ENCODE results near the gene ITGB6.
A peak's percentile ranks its signal among the peaks of the same experiment; 100 is the strongest.

Gene ITGB6

DNA sequence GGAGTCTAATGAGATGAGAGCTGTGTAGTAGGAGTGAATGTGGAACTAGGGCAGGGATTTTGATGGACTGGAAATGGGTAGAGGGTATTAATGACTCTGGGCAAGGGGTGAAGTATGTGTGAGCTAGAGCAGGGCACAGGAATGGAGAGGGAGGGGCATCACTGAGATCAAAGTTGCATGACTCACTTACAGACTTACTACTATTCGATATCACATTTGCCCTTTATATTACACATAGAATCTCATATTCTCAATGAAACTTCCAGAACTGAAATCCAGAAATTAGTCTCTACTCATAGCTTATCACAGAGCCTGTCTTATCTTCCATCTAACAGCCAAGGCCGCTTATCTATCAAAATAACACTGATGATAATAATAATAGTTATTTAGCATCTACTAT is 20.0 kb upstream of the ITGB6 start (continued):
- TF ChIP-seq ZNF8 (CRISPR knock-in tag; IDR thresholded peaks at IDR 0.05) (no peak), OSR1 (CRISPR knock-in tag; IDR thresholded peaks at IDR 0.05) (no peak), ZFP3 (CRISPR knock-in tag; IDR thresholded peaks at IDR 0.05) (no peak), ZC3H10 (CRISPR knock-in tag; IDR thresholded peaks at IDR 0.05) (no peak)
- TF ChIP-seq, protein P1, sequence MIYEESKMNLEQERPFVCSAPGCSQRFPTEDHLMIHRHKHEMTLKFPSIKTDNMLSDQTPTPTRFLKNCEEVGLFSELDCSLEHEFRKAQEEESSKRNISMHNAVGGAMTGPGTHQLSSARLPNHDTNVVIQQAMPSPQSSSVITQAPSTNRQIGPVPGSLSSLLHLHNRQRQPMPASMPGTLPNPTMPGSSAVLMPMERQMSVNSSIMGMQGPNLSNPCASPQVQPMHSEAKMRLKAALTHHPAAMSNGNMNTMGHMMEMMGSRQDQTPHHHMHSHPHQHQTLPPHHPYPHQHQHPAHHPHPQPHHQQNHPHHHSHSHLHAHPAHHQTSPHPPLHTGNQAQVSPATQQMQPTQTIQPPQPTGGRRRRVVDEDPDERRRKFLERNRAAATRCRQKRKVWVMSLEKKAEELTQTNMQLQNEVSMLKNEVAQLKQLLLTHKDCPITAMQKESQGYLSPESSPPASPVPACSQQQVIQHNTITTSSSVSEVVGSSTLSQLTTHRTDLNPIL (CRISPR knock-in tag; IDR thresholded peaks at IDR 0.05; ENCODE audit: low read depth), result no peak

DNA sequence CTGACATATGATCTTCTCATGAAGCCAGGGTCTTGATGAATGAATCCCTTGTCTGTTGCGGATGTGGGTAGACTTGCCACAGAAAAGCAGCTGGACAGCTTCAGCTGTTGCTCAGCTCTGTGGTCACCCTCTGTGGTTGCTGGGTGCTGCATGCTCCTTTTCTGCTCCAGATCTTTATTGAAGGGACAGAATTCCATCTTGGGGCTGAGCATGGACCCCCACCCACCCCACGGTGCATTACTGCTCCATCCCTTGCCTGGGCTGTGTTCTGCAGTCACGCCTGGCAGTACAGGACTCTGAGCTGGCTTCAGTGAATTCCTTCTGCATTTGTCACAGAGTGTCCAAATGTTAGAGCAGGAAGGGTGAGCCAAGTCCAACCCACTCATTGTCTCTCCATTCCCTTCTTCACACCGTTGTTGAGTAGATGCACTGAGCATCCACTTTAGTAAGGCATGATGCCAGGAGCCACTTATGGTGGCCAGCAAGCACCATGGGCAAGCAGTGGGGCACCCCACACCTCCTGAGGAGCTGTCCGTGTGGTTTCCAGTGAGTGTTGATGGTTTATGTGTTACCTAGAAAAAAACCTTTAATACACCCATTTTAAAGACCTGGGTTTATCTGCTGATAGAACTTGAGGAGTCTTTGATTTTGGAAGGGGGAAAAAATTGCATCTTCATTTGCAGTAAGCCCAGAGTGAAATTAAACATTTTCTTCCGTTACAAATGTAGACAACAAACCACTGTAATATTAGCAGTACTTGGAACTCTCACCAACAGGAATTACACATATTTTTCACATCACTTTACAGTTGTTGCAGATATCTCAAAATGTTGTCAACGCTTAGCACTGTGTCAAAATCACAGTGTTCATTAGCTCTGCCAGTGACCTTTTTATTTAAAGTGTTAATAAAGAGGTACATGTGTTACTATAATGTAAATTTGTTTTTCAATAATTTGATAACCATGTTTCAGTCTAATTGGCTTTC is 14.7 kb upstream of the ITGB6 start:
- TF ChIP-seq, protein P2, sequence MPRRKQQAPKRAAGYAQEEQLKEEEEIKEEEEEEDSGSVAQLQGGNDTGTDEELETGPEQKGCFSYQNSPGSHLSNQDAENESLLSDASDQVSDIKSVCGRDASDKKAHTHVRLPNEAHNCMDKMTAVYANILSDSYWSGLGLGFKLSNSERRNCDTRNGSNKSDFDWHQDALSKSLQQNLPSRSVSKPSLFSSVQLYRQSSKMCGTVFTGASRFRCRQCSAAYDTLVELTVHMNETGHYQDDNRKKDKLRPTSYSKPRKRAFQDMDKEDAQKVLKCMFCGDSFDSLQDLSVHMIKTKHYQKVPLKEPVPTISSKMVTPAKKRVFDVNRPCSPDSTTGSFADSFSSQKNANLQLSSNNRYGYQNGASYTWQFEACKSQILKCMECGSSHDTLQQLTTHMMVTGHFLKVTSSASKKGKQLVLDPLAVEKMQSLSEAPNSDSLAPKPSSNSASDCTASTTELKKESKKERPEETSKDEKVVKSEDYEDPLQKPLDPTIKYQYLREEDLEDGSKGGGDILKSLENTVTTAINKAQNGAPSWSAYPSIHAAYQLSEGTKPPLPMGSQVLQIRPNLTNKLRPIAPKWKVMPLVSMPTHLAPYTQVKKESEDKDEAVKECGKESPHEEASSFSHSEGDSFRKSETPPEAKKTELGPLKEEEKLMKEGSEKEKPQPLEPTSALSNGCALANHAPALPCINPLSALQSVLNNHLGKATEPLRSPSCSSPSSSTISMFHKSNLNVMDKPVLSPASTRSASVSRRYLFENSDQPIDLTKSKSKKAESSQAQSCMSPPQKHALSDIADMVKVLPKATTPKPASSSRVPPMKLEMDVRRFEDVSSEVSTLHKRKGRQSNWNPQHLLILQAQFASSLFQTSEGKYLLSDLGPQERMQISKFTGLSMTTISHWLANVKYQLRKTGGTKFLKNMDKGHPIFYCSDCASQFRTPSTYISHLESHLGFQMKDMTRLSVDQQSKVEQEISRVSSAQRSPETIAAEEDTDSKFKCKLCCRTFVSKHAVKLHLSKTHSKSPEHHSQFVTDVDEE (CRISPR knock-in tag; IDR thresholded peaks at IDR 0.05), result no peak
- TF ChIP-seq ZNF565 (CRISPR knock-in tag; conservative IDR thresholded peaks at IDR 0.05; ENCODE audit: low read depth) (no peak), OSR1 (CRISPR knock-in tag; IDR thresholded peaks at IDR 0.05) (no peak), PPARA (CRISPR knock-in tag; IDR thresholded peaks at IDR 0.05; ENCODE audit: borderline replicate concordance) (no peak), ZFP3 (CRISPR knock-in tag; IDR thresholded peaks at IDR 0.05) (0 out of 2 replicates have a peak, but pooled peaks have one; percentile 23)
- ATAC-seq, result peak; percentile 96

DNA sequence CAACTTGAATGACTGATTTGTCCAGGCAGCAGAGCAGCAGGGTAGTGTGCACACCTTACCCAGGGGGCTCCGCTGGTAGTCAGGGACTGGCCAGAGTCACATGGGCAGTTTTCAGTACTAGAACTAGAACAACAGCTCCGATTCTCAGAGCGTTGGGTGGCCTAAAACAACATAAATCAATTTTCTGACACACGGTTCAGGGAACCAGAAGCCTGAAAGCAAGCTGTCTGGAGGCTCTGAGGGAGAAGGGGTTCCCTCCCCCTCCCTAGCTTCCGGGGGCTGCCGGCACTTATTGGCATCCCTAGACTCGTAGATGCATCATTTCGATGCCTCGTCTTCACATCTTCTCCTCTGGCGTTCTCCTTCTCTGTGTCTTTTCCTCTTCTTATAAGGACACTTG is 13.4 kb upstream of the ITGB6 start:
- no peak for ATAC-seq
- TF ChIP-seq ZC3H10 (CRISPR knock-in tag; IDR thresholded peaks at IDR 0.05) (no peak), ZFP30 (CRISPR knock-in tag; IDR thresholded peaks at IDR 0.05) (no peak), ARNTL (CRISPR knock-in tag; IDR thresholded peaks at IDR 0.05; ENCODE audit: borderline replicate concordance, low read depth) (no peak), ZNF8 (CRISPR knock-in tag; IDR thresholded peaks at IDR 0.05) (no peak), BACH2 (CRISPR knock-in tag; IDR thresholded peaks at IDR 0.05; ENCODE audit: borderline replicate concordance) (no peak), ZNF70 (CRISPR knock-in tag; IDR thresholded peaks at IDR 0.05) (no peak), SNAI2 (CRISPR knock-in tag; IDR thresholded peaks at IDR 0.05) (no peak), GLIS3 (CRISPR knock-in tag; IDR thresholded peaks at IDR 0.05) (no peak), OSR1 (CRISPR knock-in tag; IDR thresholded peaks at IDR 0.05) (no peak), TCF4 (CRISPR knock-in tag; IDR thresholded peaks at IDR 0.05; ENCODE audit: borderline replicate concordance) (no peak), TOX (CRISPR knock-in tag; IDR thresholded peaks at IDR 0.05; ENCODE audit: borderline replicate concordance) (no peak), ZNF565 (CRISPR knock-in tag; conservative IDR thresholded peaks at IDR 0.05; ENCODE audit: low read depth) (no peak), ZFP3 (CRISPR knock-in tag; IDR thresholded peaks at IDR 0.05) (no peak), PPARA (CRISPR knock-in tag; IDR thresholded peaks at IDR 0.05; ENCODE audit: borderline replicate concordance) (no peak), CSDC2 (CRISPR knock-in tag; IDR thresholded peaks at IDR 0.05) (no peak), ISL1 (CRISPR knock-in tag; IDR thresholded peaks at IDR 0.05) (no peak)
- TF ChIP-seq, protein P3, sequence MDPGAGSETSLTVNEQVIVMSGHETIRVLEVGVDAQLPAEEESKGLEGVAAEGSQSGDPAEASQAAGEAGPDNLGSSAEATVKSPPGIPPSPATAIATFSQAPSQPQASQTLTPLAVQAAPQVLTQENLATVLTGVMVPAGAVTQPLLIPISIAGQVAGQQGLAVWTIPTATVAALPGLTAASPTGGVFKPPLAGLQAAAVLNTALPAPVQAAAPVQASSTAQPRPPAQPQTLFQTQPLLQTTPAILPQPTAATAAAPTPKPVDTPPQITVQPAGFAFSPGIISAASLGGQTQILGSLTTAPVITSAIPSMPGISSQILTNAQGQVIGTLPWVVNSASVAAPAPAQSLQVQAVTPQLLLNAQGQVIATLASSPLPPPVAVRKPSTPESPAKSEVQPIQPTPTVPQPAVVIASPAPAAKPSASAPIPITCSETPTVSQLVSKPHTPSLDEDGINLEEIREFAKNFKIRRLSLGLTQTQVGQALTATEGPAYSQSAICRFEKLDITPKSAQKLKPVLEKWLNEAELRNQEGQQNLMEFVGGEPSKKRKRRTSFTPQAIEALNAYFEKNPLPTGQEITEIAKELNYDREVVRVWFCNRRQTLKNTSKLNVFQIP (CRISPR knock-in tag; IDR thresholded peaks at IDR 0.05; ENCODE audit: borderline replicate concordance, low read depth), result no peak
- TF ChIP-seq, protein P1 (CRISPR knock-in tag; IDR thresholded peaks at IDR 0.05; ENCODE audit: low read depth), result no peak
- TF ChIP-seq, protein P4, sequence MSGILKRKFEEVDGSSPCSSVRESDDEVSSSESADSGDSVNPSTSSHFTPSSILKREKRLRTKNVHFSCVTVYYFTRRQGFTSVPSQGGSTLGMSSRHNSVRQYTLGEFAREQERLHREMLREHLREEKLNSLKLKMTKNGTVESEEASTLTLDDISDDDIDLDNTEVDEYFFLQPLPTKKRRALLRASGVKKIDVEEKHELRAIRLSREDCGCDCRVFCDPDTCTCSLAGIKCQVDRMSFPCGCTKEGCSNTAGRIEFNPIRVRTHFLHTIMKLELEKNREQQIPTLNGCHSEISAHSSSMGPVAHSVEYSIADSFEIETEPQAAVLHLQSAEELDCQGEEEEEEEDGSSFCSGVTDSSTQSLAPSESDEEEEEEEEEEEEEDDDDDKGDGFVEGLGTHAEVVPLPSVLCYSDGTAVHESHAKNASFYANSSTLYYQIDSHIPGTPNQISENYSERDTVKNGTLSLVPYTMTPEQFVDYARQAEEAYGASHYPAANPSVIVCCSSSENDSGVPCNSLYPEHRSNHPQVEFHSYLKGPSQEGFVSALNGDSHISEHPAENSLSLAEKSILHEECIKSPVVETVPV (CRISPR knock-in tag; IDR thresholded peaks at IDR 0.05), result no peak
- TF ChIP-seq, protein P2 (CRISPR knock-in tag; IDR thresholded peaks at IDR 0.05), result no peak
